SK-N-SH (cell line): ENCODE results near the gene TNRC6C. TPM values are rescaled to one million over a fixed set of nuclear protein-coding genes. Genes with fewer than 3 reads are reported as not detected.

ENCODE experiments used
- CTCF ChIA-PET: fragments of 300-600, 350-600 bp; formaldehyde crosslinking; extraction: SDS; loops from one replicate; lab custom pipeline; 2021; lab: Yijun Ruan, JAX
- POLR2A ChIA-PET: fragments of 350-600 bp; sonication (Branson Sonifier 250); formaldehyde crosslinking; extraction: SDS; loops from one replicate; lab custom pipeline; 2020; ENCODE audit warnings: antibody characterized with exemption, inconsistent platforms; lab: Yijun Ruan, JAX
- DNase-seq: peaks from one replicate; pipeline ENCODE4 v3.0.0; 2012
- H2AFZ ChIP-seq: fragments of 200-600 bp; sonication (generic); 2 replicates; pipeline ENCODE4 v1.8.1; 2016; ENCODE audit warnings: antibody characterized with exemption, mild to moderate bottlenecking, low read depth
- H3F3A ChIP-seq: fragments of 200-600 bp; sonication (generic); replicated peaks from 2 replicates; pipeline ENCODE3; 2016; ENCODE audit warnings: antibody characterized with exemption, mild to moderate bottlenecking; ENCODE audit not compliant: insufficient read depth
- H3K27ac ChIP-seq, 2 experiments: fragments of 200-500 bp in 1 of 2; fragments of 200-600 bp in 1 of 2; sonication (Bioruptor generic) in 1 of 2; sonication (generic), shearing (Covaris generic) in 1 of 2; 2 replicates each; pipeline versions ENCODE4 v1.5.1 to v1.6.1; 2014 to 2016; ENCODE audit warnings: low read depth in 2 of 2, inconsistent platforms in 1 of 2, low read length in 1 of 2, mild to moderate bottlenecking in 1 of 2, mixed read lengths in 1 of 2
- H3K27me3 ChIP-seq: fragments of 200-600 bp; sonication (generic), shearing (Covaris generic); 2 replicates; pipeline ENCODE4 v1.6.1; 2016; ENCODE audit warnings: mixed run types; ENCODE audit not compliant: insufficient read depth
- H3K36me3 ChIP-seq, 2 experiments: fragments of 200-500 bp in 1 of 2; fragments of 200-600 bp in 1 of 2; sonication (Bioruptor generic) in 1 of 2; sonication (generic) in 1 of 2; replicated peaks in 1 of 2; 2 replicates each; pipeline versions ENCODE3 to v1.5.1; 2014 to 2016; ENCODE audit warnings: low read length in 1 of 2, mild to moderate bottlenecking in 1 of 2; ENCODE audit not compliant: insufficient read depth in 2 of 2, control insufficient read depth in 1 of 2
- H3K4me1 ChIP-seq, 2 experiments: fragments of 200-500 bp in 1 of 2; fragments of 200-600 bp in 1 of 2; sonication (Bioruptor generic) in 1 of 2; sonication (generic), shearing (Covaris generic) in 1 of 2; 2 replicates each; pipeline versions ENCODE4 v1.5.1 to v1.6.1; 2014 to 2016; ENCODE audit warnings: low read depth in 1 of 2, low read length in 1 of 2, mixed run types in 1 of 2; ENCODE audit not compliant: insufficient read depth in 2 of 2, control insufficient read depth in 1 of 2
- H3K4me2 ChIP-seq: fragments of 200-600 bp; sonication (generic), shearing (Covaris generic); 2 replicates; pipeline ENCODE4 v1.6.1; 2017; ENCODE audit warnings: mixed run types
- H3K4me3 ChIP-seq, 2 experiments: fragments of 200-500 bp in 1 of 2; fragments of 200-600 bp in 1 of 2; sonication (Bioruptor generic) in 1 of 2; sonication (generic), shearing (Covaris generic) in 1 of 2; 2 replicates each; pipeline versions ENCODE4 v1.5.1 to v1.8.1; 2014 to 2016; ENCODE audit warnings: low read depth in 2 of 2, inconsistent platforms in 1 of 2, low read length in 1 of 2, mild to moderate bottlenecking in 1 of 2, mixed read lengths in 1 of 2, moderate library complexity in 1 of 2
- H3K79me2 ChIP-seq: fragments of 200-600 bp; sonication (generic); 2 replicates; pipeline ENCODE4 v1.8.1; 2017; ENCODE audit warnings: mild to moderate bottlenecking; ENCODE audit not compliant: insufficient read depth
- H3K9ac ChIP-seq: fragments of 200-600 bp; sonication (generic); 2 replicates; pipeline ENCODE4 v1.6.1; 2017; ENCODE audit warnings: mixed run types
- H3K9me2 ChIP-seq: fragments of 200-600 bp; sonication (generic); 2 replicates; pipeline ENCODE4 v1.6.1; 2017; ENCODE audit warnings: mixed run types
- H3K9me3 ChIP-seq: fragments of 200-600 bp; sonication (generic); 2 replicates; pipeline ENCODE4 v1.6.1; 2017; ENCODE audit warnings: mixed run types, mild to moderate bottlenecking, moderate library complexity
- H4K20me1 ChIP-seq: fragments of 200-600 bp; sonication (generic); 2 replicates; pipeline ENCODE4 v1.6.1; 2017; ENCODE audit warnings: mild to moderate bottlenecking, mixed run types; ENCODE audit not compliant: insufficient read depth
- CHD2 ChIP-seq: fragments of 150-350 bp; IDR thresholded peaks from 2 replicates; pipeline ENCODE4 v1.6.1; 2018; ENCODE audit warnings: low read length; ENCODE audit not compliant: partially characterized antibody
- CTCF ChIP-seq: fragments of 200-600 bp; sonication (generic); IDR thresholded peaks from 2 replicates; pipeline ENCODE4 v1.6.1; 2017; ENCODE audit warnings: antibody characterized with exemption, mild to moderate bottlenecking, moderate library complexity
- EP300 ChIP-seq, 2 experiments: IDR thresholded peaks; 2 replicates each; pipeline versions ENCODE4 v1.4.0 to v1.6.1; 2012; ENCODE audit warnings: borderline replicate concordance in 1 of 2, low read depth in 1 of 2, low read length in 1 of 2
- FOXJ3 ChIP-seq: sonication (generic); formaldehyde crosslinking; IDR thresholded peaks from 2 replicates; pipeline ENCODE4 v1.5.1; 2020; ENCODE audit warnings: mild to moderate bottlenecking, missing genetic modification reagents
- FOXM1 ChIP-seq: IDR thresholded peaks from 2 replicates; pipeline ENCODE4 v1.4.0; 2012; ENCODE audit warnings: low read depth, mild to moderate bottlenecking
- GABPA ChIP-seq: IDR thresholded peaks from 2 replicates; pipeline ENCODE4 v1.4.0; 2012; ENCODE audit warnings: low read depth, mild to moderate bottlenecking
- JUND ChIP-seq: IDR thresholded peaks from 2 replicates; pipeline ENCODE4 v1.4.0; 2012
- MXI1 ChIP-seq: IDR thresholded peaks from 2 replicates; pipeline ENCODE4 v1.6.1; 2012; ENCODE audit warnings: mild to moderate bottlenecking, low read depth, low read length, improper control_type of control experiment
- POLR2AphosphoS5 ChIP-seq: IDR thresholded peaks from 2 replicates; pipeline ENCODE4 v1.6.1; 2012; ENCODE audit warnings: low read depth, low read length
- RAD21 ChIP-seq: IDR thresholded peaks from 2 replicates; pipeline ENCODE4 v1.6.1; 2012; ENCODE audit warnings: mild to moderate bottlenecking, low read length
- REST ChIP-seq: IDR thresholded peaks from 2 replicates; pipeline ENCODE4 v1.6.1; 2012; ENCODE audit warnings: mild to moderate bottlenecking, low read depth, low read length, moderate library complexity
- RXRA ChIP-seq: IDR thresholded peaks from 2 replicates; pipeline ENCODE4 v1.4.0; 2012; ENCODE audit warnings: low read depth, mild to moderate bottlenecking, borderline replicate concordance
- SIN3A ChIP-seq: IDR thresholded peaks from 2 replicates; pipeline ENCODE4 v1.6.1; 2012; ENCODE audit warnings: low read depth, mild to moderate bottlenecking, low read length, moderate library complexity, borderline replicate concordance
- TAF1 ChIP-seq: IDR thresholded peaks from 2 replicates; pipeline ENCODE4 v1.6.1; 2012; ENCODE audit warnings: low read depth, mild to moderate bottlenecking, low read length, moderate library complexity, borderline replicate concordance
- TCF12 ChIP-seq: IDR thresholded peaks from 2 replicates; pipeline ENCODE4 v1.4.0; 2012
- USF1 ChIP-seq: IDR thresholded peaks from 2 replicates; pipeline ENCODE4 v1.4.0; 2012; ENCODE audit warnings: low read depth, borderline replicate concordance
- YY1 ChIP-seq: IDR thresholded peaks from 2 replicates; pipeline ENCODE4 v1.4.0; 2012; ENCODE audit warnings: low read depth, mild to moderate bottlenecking
- WGBS: methylation state at CpG from one replicate; pipeline ENCODE4 v1.1.6; 2017; ENCODE audit warnings: low lambda C conversion rate; 5-methylcytosine and 5-hydroxymethylcytosine counted together
- polyA plus RNA-seq, 3 experiments: library from polyadenylated mRNA; depleted of rRNA; stranded (reverse); fragments of >200 nt; gene quantifications; 2 replicates each; pipeline ENCODE4 v1.2.3, GENCODE V29; 2012

Gene TNRC6C
- polyA plus RNA-seq, 1 of the 3 experiments (the other 2 are of a cell fraction) = 2.2 TPM

- TF ChIP-seq MXI1 (no peak), TCF12 (no peak), USF1 (no peak), RXRA (no peak), TAF1 (no peak), POLR2AphosphoS5 (no peak)
- no peak overlapping the region for H3K27ac ChIP-seq
Measured at GRCh38 chr17:78111727-78112517, 153.4 kb downstream of the TNRC6C start.

DNA sequence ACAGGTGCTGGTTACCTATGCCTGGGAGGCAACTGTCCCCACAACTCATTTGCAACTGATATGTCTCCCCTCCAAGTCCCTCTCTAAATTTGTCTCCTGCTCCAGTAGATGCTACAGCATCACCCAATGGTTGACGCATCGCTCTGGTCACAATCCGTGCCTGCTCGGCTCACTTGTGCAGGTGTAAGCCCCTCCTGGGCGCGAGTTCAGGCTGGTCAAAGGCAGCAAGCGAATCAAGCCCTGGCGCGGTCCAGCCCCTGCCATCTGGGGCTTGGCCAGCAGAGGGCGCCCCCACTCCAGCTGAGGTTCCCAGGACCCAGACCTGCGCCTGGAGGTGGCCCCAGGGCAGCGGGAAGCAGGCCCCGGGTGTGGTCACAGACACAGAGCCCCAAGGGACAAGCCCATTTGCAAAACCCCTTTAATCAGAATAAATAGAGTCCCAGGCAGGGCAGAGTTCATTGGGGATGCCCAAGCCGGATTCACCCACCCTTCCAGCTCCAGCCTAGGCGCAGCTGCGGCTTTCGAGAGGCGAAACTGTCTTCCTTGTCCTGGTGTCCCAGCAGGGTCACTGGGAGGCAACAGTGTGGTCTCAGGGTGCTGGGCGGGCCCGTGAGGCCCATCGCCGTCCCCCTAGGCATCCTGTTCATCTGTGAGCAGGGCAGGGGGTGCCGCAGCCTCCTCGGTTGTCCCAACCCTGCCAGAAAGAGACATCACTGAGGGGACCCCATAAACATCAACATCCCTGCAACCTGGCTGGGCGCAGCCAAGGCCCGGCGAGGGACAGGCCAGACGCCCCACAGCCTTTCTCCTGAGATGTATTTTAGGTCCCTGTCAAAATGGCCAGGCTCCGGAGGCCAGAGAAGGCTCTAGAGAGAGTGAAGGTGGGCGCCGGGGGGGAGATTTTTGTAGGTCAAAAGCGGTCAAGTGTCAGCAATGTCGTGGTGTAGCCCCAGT, 154.3 kb downstream of the TNRC6C start:
- CTCF ChIA-PET = interaction anchor here (0.6 to 10.9 kb wide), 48 partner anchors 8 to 570 kb away, joined by 3 to 131 read pairs (median 6); partner anchors contain the start of genes AFMID, SYNGR2, TK1 and TMC6
- no peak overlapping the region for H3K27ac ChIP-seq
- H3K4me2 ChIP-seq = no peak overlapping the region
- H3K9me3 ChIP-seq = no peaks in the 10 kb centered on the region
- H4K20me1 ChIP-seq = no peaks in the 10 kb centered on the region
- H3K36me3 ChIP-seq = no peaks in the 10 kb centered on the region
- H3K9me2 ChIP-seq = no peaks in the 10 kb centered on the region
- no peak overlapping the region for H2AFZ ChIP-seq
- 45% methylated on average over 33 of the region's 33 CpGs for WGBS
- no peaks in the 10 kb centered on the region for H3F3A ChIP-seq
- peak; percentile 98 for DNase-seq
- H3K27me3 ChIP-seq = 0 out of 2 replicates have a peak, but pooled peaks cover 6% of the 10 kb centered on the region
- no peaks in the 10 kb centered on the region for H3K79me2 ChIP-seq
- peaks cover 0 to 15% of the 10 kb centered on the region in 2 experiments; a peak in 1 of 4 replicates for H3K4me1 ChIP-seq
- POLR2A ChIA-PET = no interaction called here
- no peak overlapping the region for H3K4me3 ChIP-seq
- no peak overlapping the region for H3K9ac ChIP-seq
- TF ChIP-seq CHD2 (peak; percentile 38), SIN3A (no peak), FOXM1 (no peak), RAD21 (peak; percentile 96), YY1 (no peak), FOXJ3 (CRISPR knock-in tag) (no peak), REST (0 out of 2 replicates have a peak, but pooled peaks have one; percentile 23), JUND (no peak), MXI1 (no peak), CTCF (peak; percentile 100), EP300 (IDR thresholded peaks at IDR 0.05; ENCODE audit: borderline replicate concordance in 1 of 2, low read depth in 1 of 2, low read length in 1 of 2) (no peak), GABPA (no peak)

More at GRCh38 chr17:78111727-78112517, 153.4 kb downstream of the TNRC6C start:
- no peaks in the 10 kb centered on the region for H3K79me2 ChIP-seq
- no peak for DNase-seq
- ChIA-PET POLR2A (no interaction called here), CTCF (interaction anchor here (0.6 to 10.9 kb wide), 41 partner anchors 8 to 569 kb away, joined by 3 to 131 read pairs (median 6); partner anchors contain the start of genes AFMID, SYNGR2, TK1 and TMC6)
- H3K9ac ChIP-seq = no peak overlapping the region
- H3F3A ChIP-seq = peaks cover 4% of the 10 kb centered on the region
- WGBS = 76% methylated on average over 13 of the region's 28 CpGs
- H2AFZ ChIP-seq = no peak overlapping the region
- H3K4me1 ChIP-seq = peaks cover 0 to 8% of the 10 kb centered on the region in 2 experiments; a peak in 1 of 4 replicates
- H3K4me3 ChIP-seq = no peak overlapping the region
- 0 out of 2 replicates have a peak, but pooled peaks cover 6% of the 10 kb centered on the region for H3K27me3 ChIP-seq
- H3K4me2 ChIP-seq = no peak overlapping the region
- no peaks in the 10 kb centered on the region for H3K9me2 ChIP-seq
- H3K9me3 ChIP-seq = no peaks in the 10 kb centered on the region
- H4K20me1 ChIP-seq = no peaks in the 10 kb centered on the region
- peaks cover 0 to 2% of the 10 kb centered on the region in 2 experiments for H3K36me3 ChIP-seq
